ENCODE measurements around the gene FBXL5.

FBXL5 gene

DNA sequence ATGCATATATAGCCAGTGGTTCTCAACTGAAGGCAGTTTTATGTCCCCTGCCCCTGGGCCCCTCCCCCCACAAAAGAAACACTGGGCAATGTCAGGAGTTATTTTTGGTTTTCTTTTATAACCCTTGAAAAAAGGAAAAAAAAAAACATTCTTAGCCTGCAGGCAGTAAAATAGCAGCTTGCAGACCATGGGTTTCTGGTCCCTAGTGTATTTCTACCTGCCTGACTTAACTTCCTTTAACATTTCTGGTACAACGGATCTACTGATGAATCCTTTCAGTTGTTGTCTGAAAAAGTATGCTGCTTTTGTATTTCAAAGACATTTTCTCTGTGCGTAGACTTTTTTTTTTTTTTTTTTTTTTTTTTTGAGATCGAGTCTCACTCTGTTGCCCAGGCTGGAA, 15.4 kb upstream of the FBXL5 start:
- Histone ChIP-seq H3K23ac (ENCODE audit: low read length) (no peak overlapping the region), H3K27me3 (ENCODE audit: insufficient read depth, low read length, poor library complexity) (no peaks in the 10 kb centered on the region), H3K18ac (ENCODE audit: low read length) (no peak overlapping the region), H4K5ac (ENCODE audit: low read length) (no peak overlapping the region), H2AK5ac (ENCODE audit: low read length) (no peak overlapping the region), H3K56ac (ENCODE audit: low read length) (no peak overlapping the region), H3K79me2 (ENCODE audit: control insufficient read depth, insufficient read depth, low read length) (peaks cover 11% of the 10 kb centered on the region), H3K4ac (ENCODE audit: low read depth, low read length) (no peak overlapping the region), H3K79me1 (ENCODE audit: low read length) (peaks cover 5% of the 10 kb centered on the region), H2BK15ac (replicated peaks; ENCODE audit: low read depth) (no peak overlapping the region), H4K8ac (ENCODE audit: low read depth, low read length) (no peak overlapping the region), H3K4me3 (ENCODE audit: low read length) (no peak overlapping the region), H2BK120ac (ENCODE audit: low read depth, low read length) (no peak overlapping the region), H3K4me2 (ENCODE audit: low read length) (no peak overlapping the region), H3K36me3 (ENCODE audit: control insufficient read depth, insufficient read depth, low read length) (peaks cover 1% of the 10 kb centered on the region), H3K27ac (ENCODE audit: low read depth, low read length) (no peak overlapping the region), H3K9ac (ENCODE audit: low read length) (no peak overlapping the region), H3K4me1 (ENCODE audit: control insufficient read depth, low read depth, low read length) (no peaks in the 10 kb centered on the region), H2BK5ac (ENCODE audit: low read length) (no peak overlapping the region)
- DNase-seq, result no peak
- WGBS (ENCODE audit: extremely low coverage, insufficient coverage, low lambda C conversion rate), result no CpG with 5 or more reads among the region's 3 CpGs

- no peak overlapping the region for H4K8ac ChIP-seq (ENCODE audit: low read depth, low read length)
- H3K18ac ChIP-seq (ENCODE audit: low read length), result no peak overlapping the region
- no peak overlapping the region for H3K4ac ChIP-seq (ENCODE audit: low read depth, low read length)
- no peak overlapping the region for H4K5ac ChIP-seq (ENCODE audit: low read length)
- H3K4me2 ChIP-seq (ENCODE audit: low read length), result no peak overlapping the region
- no peak overlapping the region for H2BK120ac ChIP-seq (ENCODE audit: low read depth, low read length)
- H2BK5ac ChIP-seq (ENCODE audit: low read length), result no peak overlapping the region
- H3K27me3 ChIP-seq (ENCODE audit: insufficient read depth, low read length, poor library complexity), result no peaks in the 10 kb centered on the region
- H3K27ac ChIP-seq (ENCODE audit: low read depth, low read length), result no peak overlapping the region
- DNase-seq, result no peak
- no peak overlapping the region for H3K9ac ChIP-seq (ENCODE audit: low read length)
- H3K56ac ChIP-seq (ENCODE audit: low read length), result no peak overlapping the region
- H3K79me1 ChIP-seq (ENCODE audit: low read length), result peaks cover 5% of the 10 kb centered on the region
- no peak overlapping the region for H3K4me3 ChIP-seq (ENCODE audit: low read length)
- H3K36me3 ChIP-seq (ENCODE audit: control insufficient read depth, insufficient read depth, low read length), result peaks cover 1% of the 10 kb centered on the region
- peaks cover 5% of the 10 kb centered on the region for H3K79me2 ChIP-seq (ENCODE audit: control insufficient read depth, insufficient read depth, low read length)
- no CpG with 5 or more reads among the region's 1 CpG for WGBS (ENCODE audit: extremely low coverage, insufficient coverage, low lambda C conversion rate)
- no peak overlapping the region for H3K23ac ChIP-seq (ENCODE audit: low read length)
- H2AK5ac ChIP-seq (ENCODE audit: low read length), result no peak overlapping the region
- no peak overlapping the region for H2BK15ac ChIP-seq (replicated peaks; ENCODE audit: low read depth)
- H3K4me1 ChIP-seq (ENCODE audit: control insufficient read depth, low read depth, low read length), result no peaks in the 10 kb centered on the region
Measured at GRCh38 chr4:15668566-15669435, 13.6 kb upstream of the FBXL5 start.

DNA sequence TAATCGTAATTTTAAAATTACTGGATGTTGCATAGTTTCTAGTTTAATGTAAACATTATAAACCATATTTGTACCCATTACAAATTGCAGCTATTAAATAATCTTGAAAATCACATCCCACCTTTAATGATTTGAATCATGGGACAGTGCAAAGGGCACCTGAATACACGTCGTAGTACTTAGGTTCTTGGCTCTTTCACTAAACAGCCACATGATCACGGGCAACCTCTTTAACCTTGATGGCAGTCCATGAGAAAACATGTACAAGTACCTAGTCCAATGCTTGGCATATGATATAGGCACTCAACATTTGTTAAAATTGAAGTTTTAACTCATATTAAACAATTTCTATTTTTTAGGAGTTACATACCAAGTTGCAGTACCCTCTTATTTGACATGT, 11.8 kb upstream of the FBXL5 start:
- DNase-seq, result no peak
- Histone ChIP-seq H2AK5ac (ENCODE audit: low read length) (no peak overlapping the region), H3K4ac (ENCODE audit: low read depth, low read length) (no peak overlapping the region), H3K27ac (ENCODE audit: low read depth, low read length) (no peak overlapping the region), H3K36me3 (ENCODE audit: control insufficient read depth, insufficient read depth, low read length) (peaks cover 1% of the 10 kb centered on the region), H3K23ac (ENCODE audit: low read length) (no peak overlapping the region), H3K79me2 (ENCODE audit: control insufficient read depth, insufficient read depth, low read length) (no peaks in the 10 kb centered on the region), H3K4me2 (ENCODE audit: low read length) (no peak overlapping the region), H2BK15ac (replicated peaks; ENCODE audit: low read depth) (no peak overlapping the region), H3K4me1 (ENCODE audit: control insufficient read depth, low read depth, low read length) (no peaks in the 10 kb centered on the region), H3K18ac (ENCODE audit: low read length) (no peak overlapping the region), H2BK120ac (ENCODE audit: low read depth, low read length) (no peak overlapping the region), H3K4me3 (ENCODE audit: low read length) (no peak overlapping the region), H4K8ac (ENCODE audit: low read depth, low read length) (no peak overlapping the region), H3K56ac (ENCODE audit: low read length) (no peak overlapping the region), H2BK5ac (ENCODE audit: low read length) (no peak overlapping the region), H3K9ac (ENCODE audit: low read length) (no peak overlapping the region), H3K27me3 (ENCODE audit: insufficient read depth, low read length, poor library complexity) (no peaks in the 10 kb centered on the region), H4K5ac (ENCODE audit: low read length) (no peak overlapping the region), H3K79me1 (ENCODE audit: low read length) (peaks cover 1% of the 10 kb centered on the region)
- WGBS (ENCODE audit: extremely low coverage, insufficient coverage, low lambda C conversion rate), result 100% methylated on average over 1 of the region's 4 CpGs

DNA sequence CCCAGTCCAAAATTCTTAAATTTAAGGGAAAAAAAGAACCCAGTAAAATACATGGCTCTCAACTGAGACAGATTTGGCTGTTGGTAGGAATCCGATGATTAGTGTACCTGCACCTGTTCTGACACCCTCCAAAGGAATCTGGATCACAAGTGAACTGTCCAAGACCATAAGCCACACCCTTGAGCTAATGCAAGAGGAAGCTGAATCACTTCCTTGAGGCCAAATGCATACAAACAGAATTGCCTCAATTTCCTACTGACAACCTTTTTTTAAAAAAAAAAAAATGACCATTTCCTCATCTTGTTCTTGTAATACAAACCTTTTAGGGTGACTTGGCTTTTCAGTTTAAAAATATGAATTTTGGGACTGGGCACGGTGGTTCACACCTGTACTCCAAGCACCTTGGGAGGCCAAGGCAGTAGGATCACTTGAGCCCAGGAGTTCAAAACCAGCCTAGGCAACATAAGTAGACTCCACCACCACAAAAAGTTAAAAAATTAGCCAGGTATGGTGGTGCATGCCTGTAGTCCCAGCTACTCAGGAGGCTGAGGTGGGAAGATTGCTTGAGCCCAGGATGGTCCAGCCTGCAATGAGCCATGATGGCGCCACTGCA, 10.7 kb upstream of the FBXL5 start:
- Histone ChIP-seq H3K4me1 (ENCODE audit: control insufficient read depth, low read depth, low read length) (no peaks in the 10 kb centered on the region), H3K9ac (ENCODE audit: low read length) (no peak overlapping the region), H3K79me1 (ENCODE audit: low read length) (peaks cover 1% of the 10 kb centered on the region), H3K4me3 (ENCODE audit: low read length) (no peak overlapping the region), H3K4ac (ENCODE audit: low read depth, low read length) (no peak overlapping the region), H3K23ac (ENCODE audit: low read length) (no peak overlapping the region), H2BK120ac (ENCODE audit: low read depth, low read length) (no peak overlapping the region), H4K8ac (ENCODE audit: low read depth, low read length) (no peak overlapping the region), H2AK5ac (ENCODE audit: low read length) (no peak overlapping the region), H3K18ac (ENCODE audit: low read length) (no peak overlapping the region), H3K4me2 (ENCODE audit: low read length) (no peak overlapping the region), H3K36me3 (ENCODE audit: control insufficient read depth, insufficient read depth, low read length) (peaks cover 1% of the 10 kb centered on the region), H4K5ac (ENCODE audit: low read length) (no peak overlapping the region), H2BK5ac (ENCODE audit: low read length) (no peak overlapping the region), H3K79me2 (ENCODE audit: control insufficient read depth, insufficient read depth, low read length) (no peaks in the 10 kb centered on the region), H3K56ac (ENCODE audit: low read length) (no peak overlapping the region), H2BK15ac (replicated peaks; ENCODE audit: low read depth) (no peak overlapping the region), H3K27me3 (ENCODE audit: insufficient read depth, low read length, poor library complexity) (no peaks in the 10 kb centered on the region), H3K27ac (ENCODE audit: low read depth, low read length) (no peak overlapping the region)
- WGBS (ENCODE audit: extremely low coverage, insufficient coverage, low lambda C conversion rate), result no CpG with 5 or more reads among the region's 3 CpGs
- no peak for DNase-seq

DNA sequence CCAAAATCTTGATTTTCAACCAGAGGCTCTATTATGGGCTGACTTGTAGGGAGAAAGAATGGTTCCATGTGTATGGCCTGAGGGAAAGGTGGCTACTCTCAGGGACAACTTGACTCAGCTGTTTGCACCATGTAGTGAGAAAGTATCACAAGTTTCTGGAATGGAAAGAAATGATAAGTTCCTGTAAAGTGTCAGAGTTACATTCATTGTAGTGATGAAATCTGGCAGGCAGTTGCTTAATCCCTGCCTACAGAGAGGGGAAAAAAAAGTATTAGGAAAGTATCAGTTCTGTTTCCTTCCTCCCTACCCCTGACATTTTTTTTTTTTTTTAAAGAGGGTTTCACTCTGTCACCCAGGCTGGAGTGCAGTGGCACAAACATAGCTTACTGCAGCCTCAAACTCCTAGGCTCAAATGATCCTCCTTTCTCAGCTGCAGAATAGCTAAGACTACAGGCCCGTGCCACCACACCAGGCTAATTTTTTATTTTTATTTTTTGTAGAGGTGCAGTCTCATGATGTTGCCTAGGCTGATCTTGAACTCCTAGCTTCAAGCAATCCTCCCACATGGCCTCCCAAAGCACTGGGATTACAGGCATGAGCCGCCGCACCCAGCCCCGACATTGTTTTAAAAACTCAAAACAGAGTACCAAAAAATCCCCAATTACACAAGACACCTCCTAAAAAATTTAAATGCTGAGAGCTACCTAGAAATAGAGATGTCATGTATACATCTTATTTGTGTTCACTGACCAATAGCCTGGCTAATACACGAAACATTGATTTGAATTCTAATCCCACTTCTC, 4.8 kb upstream of the FBXL5 start:
- H2BK120ac ChIP-seq (ENCODE audit: low read depth, low read length), result no peak overlapping the region
- peaks cover 5% of the 10 kb centered on the region for H3K4me1 ChIP-seq (ENCODE audit: control insufficient read depth, low read depth, low read length)
- no peak overlapping the region for H2AK5ac ChIP-seq (ENCODE audit: low read length)
- no peak for DNase-seq
- no CpG with 5 or more reads among the region's 5 CpGs for WGBS (ENCODE audit: extremely low coverage, insufficient coverage, low lambda C conversion rate)
- no peaks in the 10 kb centered on the region for H3K27me3 ChIP-seq (ENCODE audit: insufficient read depth, low read length, poor library complexity)
- H3K56ac ChIP-seq (ENCODE audit: low read length), result no peak overlapping the region
- no peak overlapping the region for H3K4me3 ChIP-seq (ENCODE audit: low read length)
- no peaks in the 10 kb centered on the region for H3K79me2 ChIP-seq (ENCODE audit: control insufficient read depth, insufficient read depth, low read length)
- H3K4me2 ChIP-seq (ENCODE audit: low read length), result no peak overlapping the region
- no peak overlapping the region for H3K4ac ChIP-seq (ENCODE audit: low read depth, low read length)
- no peak overlapping the region for H3K9ac ChIP-seq (ENCODE audit: low read length)
- no peak overlapping the region for H3K27ac ChIP-seq (ENCODE audit: low read depth, low read length)
- H2BK15ac ChIP-seq (replicated peaks; ENCODE audit: low read depth), result no peak overlapping the region
- H3K36me3 ChIP-seq (ENCODE audit: control insufficient read depth, insufficient read depth, low read length), result no peaks in the 10 kb centered on the region
- no peak overlapping the region for H3K18ac ChIP-seq (ENCODE audit: low read length)
- H3K23ac ChIP-seq (ENCODE audit: low read length), result no peak overlapping the region
- no peak overlapping the region for H4K8ac ChIP-seq (ENCODE audit: low read depth, low read length)
- H2BK5ac ChIP-seq (ENCODE audit: low read length), result no peak overlapping the region
- no peaks in the 10 kb centered on the region for H3K79me1 ChIP-seq (ENCODE audit: low read length)
- H4K5ac ChIP-seq (ENCODE audit: low read length), result no peak overlapping the region
